HCT116 (cell line): ENCODE results near the gene ETS1. TPM values are rescaled to one million over a fixed set of nuclear protein-coding genes. Genes with fewer than 3 reads are reported as not detected.

ENCODE experiments used
- ATAC-seq: fragments of 200-7000 bp; cut with Tn5 transposase; 2 replicates; pipeline ENCODE4 v1.9.1; 2020; ENCODE audit warnings: mild to moderate bottlenecking, moderate library complexity
- BruUV-seq: library from RNA; stranded (reverse); fragments of 400-500 nt; replicated peaks from 2 replicates; lab custom pipeline; 2021; lab: Mats Ljungman, UMichigan
- CTCF ChIA-PET: fragments of 300-600 bp; sonication (Branson Sonifier 250); formaldehyde crosslinking; loops from one replicate; lab custom pipeline; 2021; ENCODE audit warnings: antibody characterized with exemption; lab: Charles Lee
- POLR2A ChIA-PET: fragments of 300-600, 350-600 bp; sonication (Branson Sonifier 250); formaldehyde crosslinking; loops from one replicate; lab custom pipeline; 2021; ENCODE audit warnings: antibody characterized with exemption; lab: Charles Lee
- RAD21 ChIA-PET, 2 experiments: fragments of 300-600 bp; sonication (Branson Sonifier 250); formaldehyde crosslinking; loops; one replicate each; lab custom pipeline; 2023; ENCODE audit warnings: low total read pairs in 2 of 2; ENCODE audit not compliant: uncharacterized antibody in 2 of 2, unreplicated experiment in 2 of 2, low non-redundant PET in 1 of 2; lab: Charles Lee
- DNase-seq: peaks from one replicate; pipeline ENCODE4 v3.0.0-alpha.2; 2010; ENCODE audit warnings: low read depth, low spot score
- H2AFZ ChIP-seq: fragments of 200-600 bp; shearing (Covaris generic), sonication (generic); 2 replicates; pipeline ENCODE4 v1.6.1; 2017; ENCODE audit warnings: low read depth, mixed run types, mixed read lengths, antibody characterized with exemption, low read length; ENCODE audit not compliant: poor library complexity, severe bottlenecking
- H3K27ac ChIP-seq: 2 replicates; pipeline ENCODE4 v1.5.1; 2012; ENCODE audit warnings: low read depth, low read length
- H3K27me3 ChIP-seq: fragments of 200-600 bp; sonication (generic); 2 replicates; pipeline ENCODE4 v1.6.1; 2016; ENCODE audit warnings: mixed run types, low read length, mixed read lengths; ENCODE audit not compliant: insufficient read depth
- H3K36me3 ChIP-seq, 2 experiments: fragments of 200-500 bp in 1 of 2; fragments of 200-600 bp in 1 of 2; sonication (Bioruptor generic) in 1 of 2; sonication (generic) in 1 of 2; 2 replicates each; pipeline versions ENCODE4 v1.5.1 to v1.6.1; 2014 to 2016; ENCODE audit warnings: low read length in 2 of 2, inconsistent platforms in 1 of 2, mixed read lengths in 1 of 2, mixed run types in 1 of 2; ENCODE audit not compliant: insufficient read depth in 2 of 2, control insufficient read depth in 1 of 2
- H3K4me1 ChIP-seq, 2 experiments: fragments of 200-600 bp in 1 of 2; sonication (generic) in 1 of 2; 2 replicates each; pipeline versions ENCODE4 v1.5.1 to v1.6.1; 2012 to 2017; ENCODE audit warnings: low read length in 2 of 2, inconsistent platforms in 1 of 2, mild to moderate bottlenecking in 1 of 2, mixed read lengths in 1 of 2, mixed run types in 1 of 2, moderate library complexity in 1 of 2; ENCODE audit not compliant: insufficient read depth in 2 of 2, control insufficient read depth in 1 of 2
- H3K4me2 ChIP-seq: fragments of 200-600 bp; sonication (generic); 2 replicates; pipeline ENCODE4 v1.6.1; 2017; ENCODE audit warnings: mixed run types, low read length, mixed read lengths
- H3K4me3 ChIP-seq, 2 experiments: fragments of 200-600 bp in 1 of 2; sonication (generic) in 1 of 2; replicated peaks in 1 of 2; 2 replicates each; pipeline ENCODE4 v1.5.1; 2011 to 2016; ENCODE audit warnings: low read length in 2 of 2, control low read depth in 1 of 2, low read depth in 1 of 2, mild to moderate bottlenecking in 1 of 2, mixed read lengths in 1 of 2, mixed run types in 1 of 2
- H3K79me2 ChIP-seq: fragments of 200-600 bp; sonication (generic); 2 replicates; pipeline ENCODE4 v1.6.1; 2017; ENCODE audit warnings: mild to moderate bottlenecking, mixed run types, low read length, moderate library complexity, mixed read lengths; ENCODE audit not compliant: insufficient read depth
- H3K9ac ChIP-seq: fragments of 200-600 bp; sonication (generic); 2 replicates; pipeline ENCODE4 v1.6.1; 2016; ENCODE audit warnings: low read length, mixed read lengths
- H3K9me2 ChIP-seq: fragments of 200-600 bp; sonication (generic), shearing (Covaris generic); 2 replicates; pipeline ENCODE4 v1.6.1; 2017; ENCODE audit warnings: mixed run types, mild to moderate bottlenecking, moderate library complexity; ENCODE audit not compliant: insufficient read depth
- H3K9me3 ChIP-seq, 2 experiments: fragments of 200-500 bp in 1 of 2; fragments of 200-600 bp in 1 of 2; sonication (Bioruptor generic) in 1 of 2; sonication (generic) in 1 of 2; 2 replicates each; pipeline ENCODE4 v1.6.1; 2014 to 2017; ENCODE audit warnings: low read length in 2 of 2, mixed read lengths in 2 of 2, inconsistent platforms in 1 of 2, low read depth in 1 of 2, mild to moderate bottlenecking in 1 of 2, mixed run types in 1 of 2, moderate library complexity in 1 of 2; ENCODE audit not compliant: control insufficient read depth in 1 of 2, insufficient read depth in 1 of 2
- H4K20me1 ChIP-seq: fragments of 200-600 bp; sonication (generic), shearing (Covaris generic); 2 replicates; pipeline ENCODE4 v1.6.1; 2017; ENCODE audit warnings: mixed run types, mild to moderate bottlenecking, moderate library complexity; ENCODE audit not compliant: insufficient read depth
- EGR1 ChIP-seq: IDR thresholded peaks from 2 replicates; pipeline ENCODE4 v1.6.1; 2012; ENCODE audit warnings: low read depth
- ELF1 ChIP-seq: IDR thresholded peaks from 2 replicates; pipeline ENCODE4 v1.6.1; 2012; ENCODE audit warnings: low read depth, borderline replicate concordance
- JUND ChIP-seq: IDR thresholded peaks from 2 replicates; pipeline ENCODE4 v1.6.1; 2012
- POLR2A ChIP-seq: IDR thresholded peaks from 2 replicates; pipeline ENCODE4 v1.7.0; 2011; ENCODE audit warnings: borderline replicate concordance; ENCODE audit not compliant: insufficient read depth, insufficient read length; ENCODE audit errors: extremely low read depth
- POLR2AphosphoS5 ChIP-seq: IDR thresholded peaks from 2 replicates; pipeline ENCODE4 v1.6.1; 2011; ENCODE audit warnings: mild to moderate bottlenecking, low read depth, low read length, moderate library complexity
- SRF ChIP-seq: IDR thresholded peaks from 2 replicates; pipeline ENCODE4 v1.6.1; 2012; ENCODE audit warnings: low read depth
- TCF7L2 ChIP-seq: IDR thresholded peaks from 2 replicates; pipeline ENCODE4 v1.7.0; 2011; ENCODE audit warnings: borderline replicate concordance, inconsistent platforms; ENCODE audit not compliant: insufficient read depth, insufficient read length; ENCODE audit errors: extremely low read depth
- ZFX ChIP-seq: fragments of 450-650 bp; IDR thresholded peaks from 2 replicates; pipeline ENCODE4 v1.6.1; 2017
- intact Hi-C: fragments of 100-400 bp; cut with micrococcal nuclease; formaldehyde crosslinking; loops from 2 replicates; pipeline ENCODE4 v1.10.0; 2022
- total RNA-seq: library from RNA; stranded (reverse); gene quantifications from one replicate; pipeline ENCODE4 v1.2.1, GENCODE V29; 2021; ENCODE audit not compliant: unreplicated experiment
- TF ChIP-seq, protein P1 (sequence below): IDR thresholded peaks from 2 replicates; pipeline ENCODE4 v1.6.1; 2011; ENCODE audit warnings: mild to moderate bottlenecking, low read length, moderate library complexity; ENCODE audit not compliant: insufficient replicate concordance; ENCODE audit errors: extremely low read depth
- TF ChIP-seq, protein P2 (sequence below): IDR thresholded peaks from 2 replicates; pipeline ENCODE4 v1.6.1; 2012; ENCODE audit warnings: low read depth
- TF ChIP-seq, protein P3 (sequence below): IDR thresholded peaks from 2 replicates; pipeline ENCODE4 v1.6.1; 2012
- TF ChIP-seq, protein P4 (sequence below), 3 experiments: fragments of 200-600 bp in 1 of 3; sonication (generic) in 1 of 3; IDR thresholded peaks in 2 of 3; conservative IDR thresholded peaks in 1 of 3; 2 replicates each; pipeline ENCODE4 v1.5.1; 2012 to 2017; ENCODE audit warnings: low read depth in 2 of 3, low read length in 2 of 3, antibody characterized with exemption in 1 of 3, borderline replicate concordance in 1 of 3, control low read depth in 1 of 3, mild to moderate bottlenecking in 1 of 3, mixed read lengths in 1 of 3, mixed run types in 1 of 3, moderate library complexity in 1 of 3; ENCODE audit not compliant: insufficient read depth in 1 of 3

ETS1 gene
- total RNA-seq, 1 experiment from 2014 or later, result 9.2 TPM

DNA sequence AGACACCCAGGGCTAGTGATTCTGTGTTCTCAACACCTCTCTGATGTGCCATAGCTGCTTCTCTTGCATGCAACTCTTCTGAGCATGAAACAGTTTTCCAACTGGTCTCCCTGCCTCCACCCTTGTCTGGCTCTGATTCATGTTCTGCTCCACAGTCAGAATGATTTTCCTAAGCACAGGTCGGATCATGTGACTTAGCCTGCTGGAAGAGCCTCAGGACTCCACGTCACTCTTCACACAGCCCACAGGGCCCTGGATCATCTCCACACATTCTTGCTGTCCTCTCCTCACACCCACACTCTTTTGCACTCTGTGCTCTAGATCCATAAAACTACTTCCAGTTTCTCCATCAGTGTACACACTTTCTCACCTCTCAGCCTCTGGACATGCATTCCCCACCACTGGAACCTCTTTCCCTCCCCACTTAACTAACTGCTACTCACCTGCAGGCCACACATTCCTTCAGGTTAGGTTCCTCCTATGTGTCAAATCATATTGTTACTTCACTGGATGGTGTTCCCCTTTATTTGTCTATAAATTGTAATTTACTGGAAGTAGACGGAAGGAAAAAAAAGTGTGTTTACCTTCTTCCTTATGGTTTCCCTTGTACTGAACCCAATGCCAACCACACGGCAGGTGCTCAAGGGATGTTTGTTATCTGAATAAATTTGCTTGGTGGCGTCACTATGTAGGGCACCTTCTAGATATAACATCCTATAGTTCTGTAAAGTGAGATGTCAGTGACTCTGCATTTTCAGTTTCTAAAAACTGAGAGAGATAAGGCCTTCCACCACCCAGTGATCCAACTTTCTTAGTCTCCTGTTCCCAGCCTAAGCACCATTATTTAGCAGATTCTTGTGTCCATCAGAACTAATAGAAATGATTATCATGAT lies 133.7 kb downstream of the ETS1 start:
- Histone ChIP-seq H4K20me1 (no peaks in the 10 kb centered on the region), H3K4me2 (no peak overlapping the region), H2AFZ (no peak overlapping the region), H3K27me3 (no peaks in the 10 kb centered on the region), H3K9me2 (no peaks in the 10 kb centered on the region), H3K4me1 (peaks cover 6 to 31% of the 10 kb centered on the region in 2 experiments), H3K9ac (no peak overlapping the region), H3K27ac (no peak overlapping the region), H3K4me3 (no peak overlapping the region), H3K36me3 (no peaks in the 10 kb centered on the region), H3K9me3 (no peaks in the 10 kb centered on the region), H3K79me2 (no peaks in the 10 kb centered on the region)
- POLR2A ChIA-PET, result no interaction called here
- TF ChIP-seq TCF7L2 (no peak), POLR2AphosphoS5 (no peak), ZFX (no peak), JUND (no peak), POLR2A (no peak), EGR1 (no peak), SRF (no peak), ELF1 (no peak)
- TF ChIP-seq, protein P1, sequence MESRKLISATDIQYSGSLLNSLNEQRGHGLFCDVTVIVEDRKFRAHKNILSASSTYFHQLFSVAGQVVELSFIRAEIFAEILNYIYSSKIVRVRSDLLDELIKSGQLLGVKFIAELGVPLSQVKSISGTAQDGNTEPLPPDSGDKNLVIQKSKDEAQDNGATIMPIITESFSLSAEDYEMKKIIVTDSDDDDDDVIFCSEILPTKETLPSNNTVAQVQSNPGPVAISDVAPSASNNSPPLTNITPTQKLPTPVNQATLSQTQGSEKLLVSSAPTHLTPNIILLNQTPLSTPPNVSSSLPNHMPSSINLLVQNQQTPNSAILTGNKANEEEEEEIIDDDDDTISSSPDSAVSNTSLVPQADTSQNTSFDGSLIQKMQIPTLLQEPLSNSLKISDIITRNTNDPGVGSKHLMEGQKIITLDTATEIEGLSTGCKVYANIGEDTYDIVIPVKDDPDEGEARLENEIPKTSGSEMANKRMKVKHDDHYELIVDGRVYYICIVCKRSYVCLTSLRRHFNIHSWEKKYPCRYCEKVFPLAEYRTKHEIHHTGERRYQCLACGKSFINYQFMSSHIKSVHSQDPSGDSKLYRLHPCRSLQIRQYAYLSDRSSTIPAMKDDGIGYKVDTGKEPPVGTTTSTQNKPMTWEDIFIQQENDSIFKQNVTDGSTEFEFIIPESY, result no peak
- TF ChIP-seq, protein P2, sequence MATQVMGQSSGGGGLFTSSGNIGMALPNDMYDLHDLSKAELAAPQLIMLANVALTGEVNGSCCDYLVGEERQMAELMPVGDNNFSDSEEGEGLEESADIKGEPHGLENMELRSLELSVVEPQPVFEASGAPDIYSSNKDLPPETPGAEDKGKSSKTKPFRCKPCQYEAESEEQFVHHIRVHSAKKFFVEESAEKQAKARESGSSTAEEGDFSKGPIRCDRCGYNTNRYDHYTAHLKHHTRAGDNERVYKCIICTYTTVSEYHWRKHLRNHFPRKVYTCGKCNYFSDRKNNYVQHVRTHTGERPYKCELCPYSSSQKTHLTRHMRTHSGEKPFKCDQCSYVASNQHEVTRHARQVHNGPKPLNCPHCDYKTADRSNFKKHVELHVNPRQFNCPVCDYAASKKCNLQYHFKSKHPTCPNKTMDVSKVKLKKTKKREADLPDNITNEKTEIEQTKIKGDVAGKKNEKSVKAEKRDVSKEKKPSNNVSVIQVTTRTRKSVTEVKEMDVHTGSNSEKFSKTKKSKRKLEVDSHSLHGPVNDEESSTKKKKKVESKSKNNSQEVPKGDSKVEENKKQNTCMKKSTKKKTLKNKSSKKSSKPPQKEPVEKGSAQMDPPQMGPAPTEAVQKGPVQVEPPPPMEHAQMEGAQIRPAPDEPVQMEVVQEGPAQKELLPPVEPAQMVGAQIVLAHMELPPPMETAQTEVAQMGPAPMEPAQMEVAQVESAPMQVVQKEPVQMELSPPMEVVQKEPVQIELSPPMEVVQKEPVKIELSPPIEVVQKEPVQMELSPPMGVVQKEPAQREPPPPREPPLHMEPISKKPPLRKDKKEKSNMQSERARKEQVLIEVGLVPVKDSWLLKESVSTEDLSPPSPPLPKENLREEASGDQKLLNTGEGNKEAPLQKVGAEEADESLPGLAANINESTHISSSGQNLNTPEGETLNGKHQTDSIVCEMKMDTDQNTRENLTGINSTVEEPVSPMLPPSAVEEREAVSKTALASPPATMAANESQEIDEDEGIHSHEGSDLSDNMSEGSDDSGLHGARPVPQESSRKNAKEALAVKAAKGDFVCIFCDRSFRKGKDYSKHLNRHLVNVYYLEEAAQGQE, result no peak
- TF ChIP-seq, protein P3, sequence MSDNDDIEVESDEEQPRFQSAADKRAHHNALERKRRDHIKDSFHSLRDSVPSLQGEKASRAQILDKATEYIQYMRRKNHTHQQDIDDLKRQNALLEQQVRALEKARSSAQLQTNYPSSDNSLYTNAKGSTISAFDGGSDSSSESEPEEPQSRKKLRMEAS, result no peak
- TF ChIP-seq, protein P4, sequence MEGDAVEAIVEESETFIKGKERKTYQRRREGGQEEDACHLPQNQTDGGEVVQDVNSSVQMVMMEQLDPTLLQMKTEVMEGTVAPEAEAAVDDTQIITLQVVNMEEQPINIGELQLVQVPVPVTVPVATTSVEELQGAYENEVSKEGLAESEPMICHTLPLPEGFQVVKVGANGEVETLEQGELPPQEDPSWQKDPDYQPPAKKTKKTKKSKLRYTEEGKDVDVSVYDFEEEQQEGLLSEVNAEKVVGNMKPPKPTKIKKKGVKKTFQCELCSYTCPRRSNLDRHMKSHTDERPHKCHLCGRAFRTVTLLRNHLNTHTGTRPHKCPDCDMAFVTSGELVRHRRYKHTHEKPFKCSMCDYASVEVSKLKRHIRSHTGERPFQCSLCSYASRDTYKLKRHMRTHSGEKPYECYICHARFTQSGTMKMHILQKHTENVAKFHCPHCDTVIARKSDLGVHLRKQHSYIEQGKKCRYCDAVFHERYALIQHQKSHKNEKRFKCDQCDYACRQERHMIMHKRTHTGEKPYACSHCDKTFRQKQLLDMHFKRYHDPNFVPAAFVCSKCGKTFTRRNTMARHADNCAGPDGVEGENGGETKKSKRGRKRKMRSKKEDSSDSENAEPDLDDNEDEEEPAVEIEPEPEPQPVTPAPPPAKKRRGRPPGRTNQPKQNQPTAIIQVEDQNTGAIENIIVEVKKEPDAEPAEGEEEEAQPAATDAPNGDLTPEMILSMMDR (IDR thresholded peaks at IDR 0.05 in 2 of 3, conservative IDR thresholded peaks at IDR 0.05 in 1 of 3; ENCODE audit: borderline replicate concordance in 1 of 3, insufficient read depth in 1 of 3, low read depth in 2 of 3, low read length in 2 of 3), result no peak
- RAD21 ChIA-PET, result no interaction called here
- ATAC-seq (no peak), DNase-seq (no peak)
- CTCF ChIA-PET, result no interaction called here
- no TSS peak for BruUV-seq
- intact Hi-C loops, result no loop called here
